ENCODE results near the gene C3orf62. TPM values are rescaled to one million over a fixed set of nuclear protein-coding genes. Genes with fewer than 3 reads are reported as not detected.

C3orf62 gene
- polyA plus RNA-seq (2012; ENCODE audit: missing spikeins) = 6.3 TPM

DNA sequence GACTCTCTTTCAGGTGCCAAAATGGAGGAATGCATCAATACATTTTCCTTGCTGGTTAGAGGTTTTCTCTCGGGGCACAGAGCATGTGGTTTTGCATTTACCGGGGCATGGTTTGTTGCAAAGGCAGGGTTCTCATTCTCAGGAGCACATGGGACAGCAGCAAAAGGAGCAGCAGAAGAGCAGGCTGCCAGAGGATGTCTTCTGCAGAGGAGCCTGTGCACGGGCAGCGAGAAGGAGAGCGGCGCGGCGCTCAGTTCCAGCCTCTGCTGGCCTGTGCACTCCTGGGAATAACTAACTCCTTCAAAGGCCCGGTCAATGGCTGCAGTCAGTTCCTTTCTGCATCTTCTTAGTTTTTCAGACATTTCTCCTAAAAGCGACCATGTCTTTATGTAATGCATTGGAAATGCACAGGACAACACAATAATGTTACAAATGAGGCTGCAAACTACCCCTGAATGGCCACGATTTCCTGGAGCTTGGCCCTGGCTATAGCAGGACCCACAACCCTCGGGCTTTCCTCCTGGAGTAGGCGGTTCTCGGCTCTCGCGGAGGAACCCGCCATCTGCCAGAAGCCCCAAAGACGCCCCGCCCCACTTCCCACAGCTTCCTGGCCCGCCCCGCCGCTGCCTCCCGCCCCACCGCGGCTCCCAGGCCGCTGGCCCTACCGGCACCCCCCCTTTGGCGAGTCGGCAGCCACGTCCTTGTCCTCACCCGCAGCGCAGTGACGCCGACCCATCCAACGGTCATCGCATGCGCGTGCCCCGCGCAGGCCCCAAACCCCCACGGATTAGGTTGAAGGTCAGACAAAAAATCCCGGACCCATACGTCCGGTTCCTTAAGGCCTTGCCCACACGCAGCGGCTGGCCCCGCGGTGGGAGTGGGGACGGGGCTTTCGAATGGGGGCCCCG is at the start of gene C3orf62:
Gene C3orf62 (minus strand): TSS at position 758 of the 908 bp plus-strand sequence. CDS start 360 bp downstream, at position 398.
- FAIRE-seq = peak; percentile 91
- DNase-seq (ENCODE audit: insufficient read length) = peak; percentile 73
- TF ChIP-seq POLR2A (IDR thresholded peaks at IDR 0.05; ENCODE audit: low read depth, low read length) (peak; percentile 78), POLR2AphosphoS5 (IDR thresholded peaks at IDR 0.05; ENCODE audit: low read depth, low read length) (peak; percentile 78), TAF1 (IDR thresholded peaks at IDR 0.05; ENCODE audit: borderline replicate concordance, low read depth, low read length) (no peak)

DNA sequence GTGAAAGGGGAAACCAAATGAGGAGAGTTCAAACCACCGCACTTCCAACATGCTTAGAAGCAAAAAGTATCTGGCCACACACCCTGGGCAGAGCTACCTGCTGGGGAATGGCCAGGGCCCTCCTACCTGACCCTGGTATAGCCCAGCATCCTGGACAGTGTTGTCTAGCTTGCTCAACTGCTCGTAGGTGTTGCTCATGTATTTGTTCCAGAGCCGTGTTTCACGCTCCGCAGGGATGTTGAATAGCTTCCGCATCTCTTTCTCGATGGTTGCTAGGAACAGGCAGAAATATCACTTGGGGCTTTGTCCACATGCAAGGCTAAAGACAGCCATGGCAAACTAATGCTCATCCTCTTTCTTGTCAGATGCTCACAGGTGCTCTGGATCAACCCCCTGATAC is 47.7 kb upstream of the C3orf62 start:
- DNase-seq (ENCODE audit: insufficient read length) (no peak), FAIRE-seq (no peak)
- no peak for TF ChIP-seq POLR2A (IDR thresholded peaks at IDR 0.05; ENCODE audit: low read depth, low read length)
- TF ChIP-seq TAF1 (IDR thresholded peaks at IDR 0.05; ENCODE audit: borderline replicate concordance, low read depth, low read length) = no peak
- TF ChIP-seq POLR2AphosphoS5 (IDR thresholded peaks at IDR 0.05; ENCODE audit: low read depth, low read length) = no peak

DNA sequence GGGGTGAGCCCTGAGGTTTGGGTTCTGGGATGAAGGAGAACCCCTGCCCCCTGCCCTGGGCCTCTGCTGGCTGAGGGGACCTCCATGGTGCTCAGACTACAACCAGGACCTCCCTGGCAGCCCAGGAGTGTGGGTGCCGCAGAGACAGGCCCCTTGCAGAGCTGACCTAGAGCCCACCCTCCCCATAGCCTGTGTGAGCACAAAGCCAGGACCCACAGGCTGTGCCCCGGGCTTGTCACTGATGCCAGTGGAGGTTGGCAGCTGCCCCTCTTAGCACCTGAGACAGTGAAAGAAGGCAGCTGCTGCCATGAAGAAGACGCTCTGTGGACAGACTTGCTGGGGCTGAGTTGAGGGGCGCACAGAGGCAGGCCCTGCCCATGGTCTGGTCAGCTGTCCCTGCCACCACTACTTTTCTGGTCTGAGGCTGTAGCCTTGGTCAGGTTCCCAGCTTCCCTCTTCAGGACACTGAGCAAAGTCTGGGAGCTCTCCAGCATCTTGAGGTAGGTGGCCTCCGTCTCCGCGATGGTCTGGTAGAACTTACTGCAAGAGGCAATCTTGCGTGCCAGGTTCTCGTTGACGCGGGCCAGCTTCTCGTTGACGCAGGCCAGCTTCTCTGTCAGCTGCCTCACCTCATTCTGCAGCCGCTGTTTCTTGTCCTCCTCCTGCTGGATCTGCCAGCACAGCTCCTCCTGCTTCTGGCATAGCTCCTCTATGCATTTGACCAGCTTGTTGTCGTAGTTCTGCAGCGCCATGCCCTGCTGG is 39.8 kb upstream of the C3orf62 start:
- no peak for DNase-seq (ENCODE audit: insufficient read length)
- TF ChIP-seq TAF1 (IDR thresholded peaks at IDR 0.05; ENCODE audit: borderline replicate concordance, low read depth, low read length) = no peak
- TF ChIP-seq POLR2AphosphoS5 (IDR thresholded peaks at IDR 0.05; ENCODE audit: low read depth, low read length) = no peak
- TF ChIP-seq POLR2A (IDR thresholded peaks at IDR 0.05; ENCODE audit: low read depth, low read length) = no peak
- no peak for FAIRE-seq

DNA sequence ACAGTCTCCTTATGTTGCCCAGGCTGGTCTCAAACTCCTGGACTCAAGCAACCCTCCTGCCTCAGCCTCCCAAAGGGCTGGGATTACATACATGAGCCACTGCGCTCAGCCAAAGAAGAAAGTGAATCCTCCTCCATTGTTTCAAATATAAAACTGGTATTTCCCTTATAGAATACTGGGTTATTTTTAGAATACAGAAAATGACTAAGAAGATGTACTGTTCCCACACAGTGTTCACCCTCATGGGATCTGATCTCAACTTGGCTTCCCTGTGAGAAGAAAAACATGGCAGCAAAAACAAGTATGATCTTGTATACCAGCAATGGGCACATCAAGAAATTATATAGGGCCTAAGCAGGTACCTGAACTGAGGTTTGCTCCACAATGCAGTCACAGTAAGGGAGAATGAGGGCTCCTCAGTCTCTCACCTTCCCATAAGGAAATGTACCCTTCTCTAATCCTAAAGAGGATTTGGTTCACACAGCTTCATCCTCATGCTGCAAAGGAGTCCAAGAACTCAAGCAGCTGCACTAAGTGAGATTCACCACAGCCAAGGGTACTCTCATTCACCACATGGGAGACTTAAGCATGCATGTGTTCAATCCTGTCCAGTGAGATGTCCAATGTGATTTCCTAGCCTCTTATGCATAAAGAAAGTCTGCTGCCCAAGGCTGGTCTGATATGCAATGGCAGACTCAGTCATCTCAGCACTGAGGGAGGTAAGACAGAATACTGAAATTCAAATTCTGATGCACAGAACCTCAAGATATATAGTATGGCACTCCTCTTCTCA is 37.1 kb upstream of the C3orf62 start:
- DNase-seq (ENCODE audit: insufficient read length) (no peak), FAIRE-seq (peak; percentile 24)
- TF ChIP-seq POLR2AphosphoS5 (IDR thresholded peaks at IDR 0.05; ENCODE audit: low read depth, low read length) (no peak), TAF1 (IDR thresholded peaks at IDR 0.05; ENCODE audit: borderline replicate concordance, low read depth, low read length) (no peak), POLR2A (IDR thresholded peaks at IDR 0.05; ENCODE audit: low read depth, low read length) (no peak)

DNA sequence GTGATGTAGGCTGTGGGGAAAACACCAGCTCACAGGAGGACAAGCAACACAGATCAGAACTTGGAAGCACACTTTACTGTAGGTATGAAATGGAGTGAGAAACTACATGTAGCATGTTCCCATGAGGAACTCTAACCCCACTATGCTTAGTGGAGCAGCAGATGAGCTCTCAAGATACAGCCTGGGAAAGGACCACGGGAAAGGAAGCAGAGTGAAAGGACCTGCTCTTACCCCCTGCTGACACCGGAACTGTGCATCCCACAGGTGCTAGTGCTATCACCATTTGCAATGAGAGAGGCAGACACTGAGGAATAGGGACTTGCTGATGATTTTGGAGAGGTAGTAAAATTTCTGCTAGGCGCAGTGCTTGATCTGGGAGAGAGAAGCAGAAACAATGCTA is 34.3 kb upstream of the C3orf62 start:
- peak; percentile 14 for FAIRE-seq
- DNase-seq (ENCODE audit: insufficient read length) = no peak
- TF ChIP-seq POLR2AphosphoS5 (IDR thresholded peaks at IDR 0.05; ENCODE audit: low read depth, low read length) = no peak
- no peak for TF ChIP-seq TAF1 (IDR thresholded peaks at IDR 0.05; ENCODE audit: borderline replicate concordance, low read depth, low read length)
- no peak for TF ChIP-seq POLR2A (IDR thresholded peaks at IDR 0.05; ENCODE audit: low read depth, low read length)

DNA sequence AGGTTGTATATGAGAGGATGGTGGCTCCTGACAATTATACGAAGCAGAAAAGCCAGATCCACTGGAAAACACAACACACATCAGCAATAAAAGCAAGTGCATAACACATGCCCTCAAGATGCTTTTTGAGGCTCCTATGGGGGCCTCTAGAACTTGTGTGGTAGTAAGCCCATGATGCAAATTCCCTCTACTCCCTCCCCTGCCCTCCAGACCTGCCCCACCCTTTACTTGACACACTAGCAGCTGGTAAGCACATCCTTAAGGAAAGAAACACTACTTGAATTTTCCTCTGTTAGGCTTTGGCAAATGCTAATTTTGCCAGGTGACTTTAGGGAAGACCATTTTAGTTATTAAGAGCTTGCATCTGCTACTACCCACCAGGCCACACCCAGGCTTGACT is 33.6 kb upstream of the C3orf62 start:
- TF ChIP-seq POLR2A (IDR thresholded peaks at IDR 0.05; ENCODE audit: low read depth, low read length) (no peak), TAF1 (IDR thresholded peaks at IDR 0.05; ENCODE audit: borderline replicate concordance, low read depth, low read length) (no peak), POLR2AphosphoS5 (IDR thresholded peaks at IDR 0.05; ENCODE audit: low read depth, low read length) (no peak)
- DNase-seq (ENCODE audit: insufficient read length) (no peak), FAIRE-seq (no peak)

DNA sequence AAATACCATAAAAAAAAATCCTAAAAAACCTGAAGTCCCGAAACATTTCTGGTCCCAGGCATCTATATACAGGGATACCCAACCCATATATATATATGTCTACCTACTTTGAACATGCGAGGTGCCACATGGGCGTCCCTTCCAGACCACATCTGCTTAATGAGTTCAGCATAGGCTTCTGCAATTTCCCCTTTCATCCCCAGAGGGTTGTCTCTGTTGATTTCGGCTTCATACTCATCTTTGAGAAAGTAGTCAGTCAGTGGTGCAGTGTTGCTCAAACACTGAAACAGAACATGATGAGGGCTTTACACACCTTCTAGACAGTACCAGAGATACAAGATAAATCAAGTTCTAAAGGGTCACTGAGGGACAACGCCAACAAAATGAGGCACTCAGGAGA is 28.6 kb upstream of the C3orf62 start:
- DNase-seq (ENCODE audit: insufficient read length) (no peak), FAIRE-seq (no peak)
- TF ChIP-seq POLR2A (IDR thresholded peaks at IDR 0.05; ENCODE audit: low read depth, low read length) = no peak
- TF ChIP-seq POLR2AphosphoS5 (IDR thresholded peaks at IDR 0.05; ENCODE audit: low read depth, low read length) = no peak
- no peak for TF ChIP-seq TAF1 (IDR thresholded peaks at IDR 0.05; ENCODE audit: borderline replicate concordance, low read depth, low read length)

DNA sequence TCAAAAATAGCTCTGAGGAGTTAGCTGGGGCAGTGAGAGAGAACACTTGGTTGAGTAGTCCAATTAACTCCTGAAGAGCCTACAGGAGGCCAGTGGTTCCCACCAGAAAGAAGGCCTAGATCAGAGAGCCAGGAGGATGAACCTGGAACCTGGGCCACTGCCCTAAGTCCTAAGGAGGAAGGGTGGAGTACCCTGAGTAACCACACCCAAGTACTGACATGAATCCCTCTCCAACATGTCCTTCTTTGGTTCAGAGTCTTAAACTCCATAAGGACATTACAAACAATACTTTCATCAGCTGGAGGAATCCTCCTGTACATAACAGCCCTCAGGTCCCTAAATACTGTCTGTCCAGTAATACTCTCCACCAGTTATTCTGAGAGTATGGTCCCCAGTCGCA is 25.6 kb upstream of the C3orf62 start:
- DNase-seq (ENCODE audit: insufficient read length) = no peak
- TF ChIP-seq POLR2A (IDR thresholded peaks at IDR 0.05; ENCODE audit: low read depth, low read length) (no peak), POLR2AphosphoS5 (IDR thresholded peaks at IDR 0.05; ENCODE audit: low read depth, low read length) (no peak)
- no peak for FAIRE-seq

DNA sequence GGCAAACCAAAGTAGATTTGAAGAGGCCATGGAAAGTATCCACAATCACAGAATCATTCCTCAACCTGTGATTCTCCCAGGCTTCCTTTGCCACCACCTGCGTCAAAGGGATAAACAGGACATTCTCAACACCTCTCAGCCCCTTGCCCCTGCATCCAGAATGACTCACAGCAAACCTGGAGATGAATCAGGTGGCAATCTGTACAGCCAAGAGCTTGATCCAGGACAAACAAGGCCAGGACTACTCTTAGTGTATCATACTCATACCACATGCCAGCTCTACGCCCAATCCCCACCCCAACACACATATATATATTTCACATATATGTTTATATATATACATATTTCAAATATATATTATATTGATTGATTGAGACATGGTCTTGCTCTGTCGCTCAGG is 23.6 kb upstream of the C3orf62 start:
- DNase-seq (ENCODE audit: insufficient read length) = no peak
- no peak for TF ChIP-seq TAF1 (IDR thresholded peaks at IDR 0.05; ENCODE audit: borderline replicate concordance, low read depth, low read length)
- no peak for TF ChIP-seq POLR2A (IDR thresholded peaks at IDR 0.05; ENCODE audit: low read depth, low read length)
- no peak for TF ChIP-seq POLR2AphosphoS5 (IDR thresholded peaks at IDR 0.05; ENCODE audit: low read depth, low read length)
- FAIRE-seq = no peak

DNA sequence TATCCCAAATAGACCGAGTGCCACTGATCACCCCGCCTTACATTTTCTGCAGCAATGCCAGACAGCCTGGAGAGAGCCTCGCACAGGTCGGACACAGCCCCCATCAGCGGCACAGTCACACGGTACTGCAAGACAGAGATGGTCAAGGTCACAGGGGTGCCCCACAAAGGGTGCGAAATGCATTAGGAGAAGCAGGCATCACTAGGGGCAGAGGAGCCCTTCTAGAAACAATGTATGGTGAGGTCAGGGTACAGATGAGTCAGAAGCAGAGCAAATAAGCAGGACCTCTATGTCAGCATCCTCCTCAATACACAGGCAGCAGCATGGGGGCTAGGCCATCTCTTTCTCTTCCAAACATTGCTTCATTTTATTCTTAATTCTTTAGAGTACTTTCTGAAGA is 21.5 kb upstream of the C3orf62 start:
- no peak for TF ChIP-seq TAF1 (IDR thresholded peaks at IDR 0.05; ENCODE audit: borderline replicate concordance, low read depth, low read length)
- no peak for TF ChIP-seq POLR2AphosphoS5 (IDR thresholded peaks at IDR 0.05; ENCODE audit: low read depth, low read length)
- DNase-seq (ENCODE audit: insufficient read length) = no peak
- no peak for FAIRE-seq

DNA sequence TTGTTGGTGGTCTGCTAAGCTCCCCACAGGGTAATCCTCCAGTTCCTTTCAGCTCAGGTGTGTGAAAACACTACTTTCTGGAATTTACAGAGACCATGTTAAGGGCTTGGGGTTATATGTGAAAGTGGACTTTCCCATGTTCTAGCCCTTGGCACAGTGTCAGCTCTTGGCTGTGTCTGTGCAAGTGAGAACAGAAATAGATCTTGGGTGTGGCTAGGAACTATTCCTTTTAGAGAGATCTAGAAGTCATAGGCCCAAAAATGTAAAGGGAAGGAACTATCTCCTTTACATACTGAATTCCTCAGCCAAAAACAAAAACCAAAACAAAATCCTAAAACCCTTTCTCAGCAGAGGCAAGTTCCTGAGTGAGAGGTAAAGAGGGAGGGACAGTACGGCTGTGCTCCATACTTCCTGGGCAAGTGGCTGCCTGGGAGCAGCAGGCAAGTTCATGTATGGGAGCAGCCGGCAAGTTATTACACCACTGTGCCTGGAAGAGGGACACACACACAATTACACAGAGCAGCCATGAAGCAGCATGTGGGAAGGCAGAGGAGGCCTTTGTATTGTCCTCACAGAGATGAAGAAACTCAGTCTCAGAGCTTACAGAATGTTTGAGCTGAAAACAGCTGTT is 19.9 kb upstream of the C3orf62 start:
- TF ChIP-seq TAF1 (IDR thresholded peaks at IDR 0.05; ENCODE audit: borderline replicate concordance, low read depth, low read length) = no peak
- no peak for TF ChIP-seq POLR2AphosphoS5 (IDR thresholded peaks at IDR 0.05; ENCODE audit: low read depth, low read length)
- DNase-seq (ENCODE audit: insufficient read length) (no peak), FAIRE-seq (no peak)
